ENCODE data around the gene CYP27A1. TPM values are rescaled to one million over a fixed set of nuclear protein-coding genes. Genes with fewer than 3 reads are reported as not detected.

The CYP27A1 gene
- polyA plus RNA-seq, 2 of the 4 experiments (the other 2 are of a cell fraction), result 0.13 to 0.14 TPM

DNA sequence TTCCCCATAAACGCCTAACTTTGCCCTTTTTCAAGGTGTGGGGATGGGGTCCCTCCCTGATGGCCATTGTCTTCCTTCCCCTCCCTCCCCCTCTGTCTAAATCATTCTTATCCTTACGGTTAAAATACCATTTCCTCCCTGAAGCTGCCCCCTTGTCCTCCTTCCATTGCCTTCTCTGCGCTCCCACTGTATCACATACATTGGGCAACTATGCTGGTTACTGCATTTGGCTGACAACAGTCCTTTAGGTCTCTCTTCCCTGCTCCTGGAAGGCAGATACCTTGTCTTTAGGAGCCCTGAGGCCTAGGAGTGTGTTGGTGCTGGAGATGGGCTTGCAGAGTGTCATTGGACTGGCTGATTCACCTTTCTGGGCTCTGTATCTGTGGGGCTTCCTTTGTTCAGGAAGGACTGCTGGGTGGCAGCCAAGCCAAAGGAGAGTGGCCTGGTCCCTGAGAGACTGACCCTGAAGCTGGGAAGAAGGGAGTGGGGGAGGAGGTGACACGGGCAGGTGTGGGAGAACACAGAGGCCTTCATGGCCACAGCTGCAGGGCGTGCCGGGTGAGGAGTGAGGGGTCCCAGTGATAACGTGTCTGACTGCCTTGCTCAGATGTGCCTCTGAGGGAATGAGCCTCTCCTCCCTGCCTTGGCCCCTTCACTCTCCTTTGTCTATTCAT, 79.8 kb downstream of the CYP27A1 start:
- CTCF ChIA-PET, result interaction anchor here (1.0 to 8.0 kb wide), 8 partner anchors 8 to 118 kb away, joined by 3 to 70 read pairs (median 4); no protein-coding TSS in a partner anchor
- Histone ChIP-seq H3K4me2 (no peak overlapping the region), H3K9me3 (no peaks in the 10 kb centered on the region), H3K4me1 (peaks cover 34% of the 10 kb centered on the region), H3K27ac (no peak overlapping the region), H3K4me3 (no peak overlapping the region)
- FAIRE-seq (no peak), ATAC-seq (no peak), DNase-seq (ENCODE audit: low read depth in 1 of 2, low spot score in 1 of 2) (no peak)
- POLR2A ChIA-PET, result no interaction called here
- 64% methylated on average over 7 of the region's 7 CpGs for WGBS (ENCODE audit: missing lambda C conversion rate)
- TF ChIP-seq ATOH8 (CRISPR knock-in tag; IDR thresholded peaks at IDR 0.05; ENCODE audit: low read depth), result no peak
- no peak for TF ChIP-seq CBX8 (IDR thresholded peaks at IDR 0.05)
- TF ChIP-seq ZC3H11A (IDR thresholded peaks at IDR 0.05), result no peak
- no peak for TF ChIP-seq FOSL2 (IDR thresholded peaks at IDR 0.05)
- TF ChIP-seq FOSL2 (CRISPR knock-in tag; IDR thresholded peaks at IDR 0.05), result no peak
- no peak for TF ChIP-seq KDM1A (IDR thresholded peaks at IDR 0.05; ENCODE audit: low read depth)
- TF ChIP-seq, protein P1, sequence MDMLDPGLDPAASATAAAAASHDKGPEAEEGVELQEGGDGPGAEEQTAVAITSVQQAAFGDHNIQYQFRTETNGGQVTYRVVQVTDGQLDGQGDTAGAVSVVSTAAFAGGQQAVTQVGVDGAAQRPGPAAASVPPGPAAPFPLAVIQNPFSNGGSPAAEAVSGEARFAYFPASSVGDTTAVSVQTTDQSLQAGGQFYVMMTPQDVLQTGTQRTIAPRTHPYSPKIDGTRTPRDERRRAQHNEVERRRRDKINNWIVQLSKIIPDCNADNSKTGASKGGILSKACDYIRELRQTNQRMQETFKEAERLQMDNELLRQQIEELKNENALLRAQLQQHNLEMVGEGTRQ (IDR thresholded peaks at IDR 0.05), result no peak
- TF ChIP-seq ZNF302 (CRISPR knock-in tag; IDR thresholded peaks at IDR 0.05), result no peak
- no peak for TF ChIP-seq ZSCAN20 (CRISPR knock-in tag; IDR thresholded peaks at IDR 0.05)
- TF ChIP-seq TP53 (CRISPR knock-in tag; IDR thresholded peaks at IDR 0.05), result no peak
- TF ChIP-seq POLR2A (IDR thresholded peaks at IDR 0.05; ENCODE audit: low read length), result no peak
- TF ChIP-seq, protein P2, sequence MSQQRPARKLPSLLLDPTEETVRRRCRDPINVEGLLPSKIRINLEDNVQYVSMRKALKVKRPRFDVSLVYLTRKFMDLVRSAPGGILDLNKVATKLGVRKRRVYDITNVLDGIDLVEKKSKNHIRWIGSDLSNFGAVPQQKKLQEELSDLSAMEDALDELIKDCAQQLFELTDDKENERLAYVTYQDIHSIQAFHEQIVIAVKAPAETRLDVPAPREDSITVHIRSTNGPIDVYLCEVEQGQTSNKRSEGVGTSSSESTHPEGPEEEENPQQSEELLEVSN (IDR thresholded peaks at IDR 0.05; ENCODE audit: borderline replicate concordance, low read depth), result no peak
- no peak for TF ChIP-seq KDM5A (IDR thresholded peaks at IDR 0.05)
- TF ChIP-seq, protein P3, sequence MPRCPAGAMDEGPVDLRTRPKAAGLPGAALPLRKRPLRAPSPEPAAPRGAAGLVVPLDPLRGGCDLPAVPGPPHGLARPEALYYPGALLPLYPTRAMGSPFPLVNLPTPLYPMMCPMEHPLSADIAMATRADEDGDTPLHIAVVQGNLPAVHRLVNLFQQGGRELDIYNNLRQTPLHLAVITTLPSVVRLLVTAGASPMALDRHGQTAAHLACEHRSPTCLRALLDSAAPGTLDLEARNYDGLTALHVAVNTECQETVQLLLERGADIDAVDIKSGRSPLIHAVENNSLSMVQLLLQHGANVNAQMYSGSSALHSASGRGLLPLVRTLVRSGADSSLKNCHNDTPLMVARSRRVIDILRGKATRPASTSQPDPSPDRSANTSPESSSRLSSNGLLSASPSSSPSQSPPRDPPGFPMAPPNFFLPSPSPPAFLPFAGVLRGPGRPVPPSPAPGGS (IDR thresholded peaks at IDR 0.05), result no peak
- no peak for TF ChIP-seq FOSB (CRISPR knock-in tag; IDR thresholded peaks at IDR 0.05)
- no peak for TF ChIP-seq HEYL (CRISPR knock-in tag; IDR thresholded peaks at IDR 0.05)
- TF ChIP-seq RCOR1 (IDR thresholded peaks at IDR 0.05; ENCODE audit: low read depth, low read length), result no peak
- TF ChIP-seq, protein P4, sequence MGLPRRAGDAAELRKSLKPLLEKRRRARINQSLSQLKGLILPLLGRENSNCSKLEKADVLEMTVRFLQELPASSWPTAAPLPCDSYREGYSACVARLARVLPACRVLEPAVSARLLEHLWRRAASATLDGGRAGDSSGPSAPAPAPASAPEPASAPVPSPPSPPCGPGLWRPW (IDR thresholded peaks at IDR 0.05), result no peak
- no peak for TF ChIP-seq JUN (IDR thresholded peaks at IDR 0.05)

DNA sequence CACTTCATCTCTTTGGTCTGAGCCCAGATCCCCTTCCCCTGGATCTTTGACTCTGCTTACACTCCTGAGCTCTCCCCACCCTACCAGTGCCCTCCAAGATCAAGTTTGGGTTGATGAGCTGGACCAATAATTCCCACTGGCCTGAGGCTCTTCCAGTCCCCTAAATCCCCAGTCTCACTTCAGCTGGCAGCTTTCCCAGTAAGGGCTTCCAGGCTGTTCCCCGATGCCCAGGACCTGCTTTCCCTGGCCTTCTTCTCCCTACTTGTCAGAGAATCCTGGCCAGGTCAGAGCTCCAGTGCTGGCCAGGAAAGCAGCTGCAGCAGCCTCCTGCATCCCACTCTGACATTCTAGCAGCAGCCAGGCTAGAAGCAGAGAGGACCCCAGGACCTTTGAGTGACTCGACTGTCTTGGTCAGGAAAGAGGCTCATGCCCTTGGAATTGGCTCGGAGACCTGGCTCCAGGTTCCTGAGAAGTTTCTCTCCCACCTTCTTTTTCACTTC, 81.1 kb downstream of the CYP27A1 start:
- H3K9me3 ChIP-seq, result no peaks in the 10 kb centered on the region
- H3K27ac ChIP-seq, result no peak overlapping the region
- DNase-seq (ENCODE audit: low read depth in 1 of 2, low spot score in 1 of 2), result no peak
- ATAC-seq, result no peak
- no peak for FAIRE-seq
- TF ChIP-seq HOXB5 (CRISPR knock-in tag; IDR thresholded peaks at IDR 0.05), result no peak
- TF ChIP-seq CBX2 (IDR thresholded peaks at IDR 0.05; ENCODE audit: borderline replicate concordance, low read depth), result no peak
- no peak for TF ChIP-seq ZC3H11A (IDR thresholded peaks at IDR 0.05)
- TF ChIP-seq HOXA7 (CRISPR knock-in tag; IDR thresholded peaks at IDR 0.05), result no peak
- no peak for TF ChIP-seq KDM5A (IDR thresholded peaks at IDR 0.05)
- no peak for TF ChIP-seq NPAS2 (CRISPR knock-in tag; IDR thresholded peaks at IDR 0.05; ENCODE audit: borderline replicate concordance)
- TF ChIP-seq HEYL (CRISPR knock-in tag; IDR thresholded peaks at IDR 0.05), result no peak
- no peak for TF ChIP-seq NR3C1 (IDR thresholded peaks at IDR 0.05)
- TF ChIP-seq JUN (IDR thresholded peaks at IDR 0.05), result no peak
- WGBS (ENCODE audit: missing lambda C conversion rate), result 66% methylated on average over 3 of the region's 3 CpGs
- H3K4me2 ChIP-seq, result no peak overlapping the region
- ChIA-PET POLR2A (no interaction called here), CTCF (interaction anchor here (1.0 to 8.0 kb wide), 4 partner anchors 13 to 152 kb away, joined by 3 to 70 read pairs (median 12); no protein-coding TSS in a partner anchor)
- H3K4me1 ChIP-seq, result peaks cover 21% of the 10 kb centered on the region
- no peak overlapping the region for H3K4me3 ChIP-seq

Other genes starting within 250 kb of the CYP27A1 start
- gene USP37, start 213.8 kb upstream of the CYP27A1 start, polyA plus RNA-seq (2011; rRNA removed), result 10.9 and 12.8 TPM in 2 replicates
- 5.1 to 5.3 TPM (median 5.2 TPM) in 3 replicates for gene USP37, start 213.8 kb upstream of the CYP27A1 start, polyA plus RNA-seq (2017; fragmentation: RNase III; extraction: RNeasy Plus Mini Kit Qiagen cat#74134 plus additional on column Dnase treatment)
- gene CNOT9, start 213.3 kb upstream of the CYP27A1 start, polyA plus RNA-seq (2011; rRNA removed), result 86.7 and 87.4 TPM in 2 replicates
- gene CNOT9, start 213.3 kb upstream of the CYP27A1 start, polyA plus RNA-seq (2017; fragmentation: RNase III; extraction: RNeasy Plus Mini Kit Qiagen cat#74134 plus additional on column Dnase treatment), result 40.1 to 42.7 TPM (median 40.9 TPM) in 3 replicates
- 2.5 and 2.8 TPM in 2 replicates for gene PLCD4, start 174.2 kb upstream of the CYP27A1 start, polyA plus RNA-seq (2011; rRNA removed)
- gene PLCD4, start 174.2 kb upstream of the CYP27A1 start, polyA plus RNA-seq (2017; fragmentation: RNase III; extraction: RNeasy Plus Mini Kit Qiagen cat#74134 plus additional on column Dnase treatment), result 0.83 to 1.7 TPM (median 1.2 TPM) in 3 replicates
- 6.3 and 9.5 TPM in 2 replicates for gene ZNF142, start 122.5 kb upstream of the CYP27A1 start, polyA plus RNA-seq (2011; rRNA removed)
- gene ZNF142, start 122.5 kb upstream of the CYP27A1 start, polyA plus RNA-seq (2017; fragmentation: RNase III; extraction: RNeasy Plus Mini Kit Qiagen cat#74134 plus additional on column Dnase treatment), result 10.7 to 11.4 TPM (median 10.7 TPM) in 3 replicates
- gene BCS1L, start 122.5 kb upstream of the CYP27A1 start, polyA plus RNA-seq (2011; rRNA removed), result 47.1 and 47.2 TPM in 2 replicates
- 46.3 to 52.7 TPM (median 47.5 TPM) in 3 replicates for gene BCS1L, start 122.5 kb upstream of the CYP27A1 start, polyA plus RNA-seq (2017; fragmentation: RNase III; extraction: RNeasy Plus Mini Kit Qiagen cat#74134 plus additional on column Dnase treatment)
- 61.5 and 74.0 TPM in 2 replicates for gene RNF25, start 110.1 kb upstream of the CYP27A1 start, polyA plus RNA-seq (2011; rRNA removed)
- 33.5 to 34.6 TPM (median 33.8 TPM) in 3 replicates for gene RNF25, start 110.1 kb upstream of the CYP27A1 start, polyA plus RNA-seq (2017; fragmentation: RNase III; extraction: RNeasy Plus Mini Kit Qiagen cat#74134 plus additional on column Dnase treatment)
- 29.9 and 40.8 TPM in 2 replicates for gene STK36, start 110.1 kb upstream of the CYP27A1 start, polyA plus RNA-seq (2011; rRNA removed)
- gene STK36, start 110.1 kb upstream of the CYP27A1 start, polyA plus RNA-seq (2017; fragmentation: RNase III; extraction: RNeasy Plus Mini Kit Qiagen cat#74134 plus additional on column Dnase treatment), result 15.3 to 23.3 TPM (median 20.6 TPM) in 3 replicates
- 26.2 and 37.0 TPM in 2 replicates for gene TTLL4, start 71.3 kb upstream of the CYP27A1 start, polyA plus RNA-seq (2011; rRNA removed)
- 23.4 to 25.6 TPM (median 25.0 TPM) in 3 replicates for gene TTLL4, start 71.3 kb upstream of the CYP27A1 start, polyA plus RNA-seq (2017; fragmentation: RNase III; extraction: RNeasy Plus Mini Kit Qiagen cat#74134 plus additional on column Dnase treatment)
- not detected in 2 replicates for gene PRKAG3, start 49.7 kb downstream of the CYP27A1 start, polyA plus RNA-seq (2011; rRNA removed)
- not detected in 3 replicates for gene PRKAG3, start 49.7 kb downstream of the CYP27A1 start, polyA plus RNA-seq (2017; fragmentation: RNase III; extraction: RNeasy Plus Mini Kit Qiagen cat#74134 plus additional on column Dnase treatment)
- 0.05 and 0.06 TPM in 2 replicates for gene WNT6, start 77.7 kb downstream of the CYP27A1 start, polyA plus RNA-seq (2011; rRNA removed)
- 0.08 to 0.28 TPM (median 0.10 TPM) in 3 replicates for gene WNT6, start 77.7 kb downstream of the CYP27A1 start, polyA plus RNA-seq (2017; fragmentation: RNase III; extraction: RNeasy Plus Mini Kit Qiagen cat#74134 plus additional on column Dnase treatment)
- gene WNT10A, start 98.7 kb downstream of the CYP27A1 start, polyA plus RNA-seq (2011; rRNA removed), result not detected in 2 replicates
- gene WNT10A, start 98.7 kb downstream of the CYP27A1 start, polyA plus RNA-seq (2017; fragmentation: RNase III; extraction: RNeasy Plus Mini Kit Qiagen cat#74134 plus additional on column Dnase treatment), result 0.04 TPM in 2 of 3 replicates, not detected in the other
- gene CDK5R2, start 177.5 kb downstream of the CYP27A1 start, polyA plus RNA-seq (2011; rRNA removed), result 0.77 and 0.94 TPM in 2 replicates
- gene CDK5R2, start 177.5 kb downstream of the CYP27A1 start, polyA plus RNA-seq (2017; fragmentation: RNase III; extraction: RNeasy Plus Mini Kit Qiagen cat#74134 plus additional on column Dnase treatment), result 0.43 to 0.73 TPM (median 0.63 TPM) in 3 replicates
- not detected in 2 replicates for gene FEV, start 203.0 kb downstream of the CYP27A1 start, polyA plus RNA-seq (2011; rRNA removed)
- not detected in 3 replicates for gene FEV, start 203.0 kb downstream of the CYP27A1 start, polyA plus RNA-seq (2017; fragmentation: RNase III; extraction: RNeasy Plus Mini Kit Qiagen cat#74134 plus additional on column Dnase treatment)
- not detected in 2 replicates for gene CRYBA2, start 211.3 kb downstream of the CYP27A1 start, polyA plus RNA-seq (2011; rRNA removed)
- not detected in 3 replicates for gene CRYBA2, start 211.3 kb downstream of the CYP27A1 start, polyA plus RNA-seq (2017; fragmentation: RNase III; extraction: RNeasy Plus Mini Kit Qiagen cat#74134 plus additional on column Dnase treatment)